Measurements from ENCODE around the gene HIPK2. TPM values are rescaled to one million over a fixed set of nuclear protein-coding genes. Genes with fewer than 3 reads are reported as not detected.

The HIPK2 gene
- total and polyA plus RNA-seq, 12 donors = 19.7 to 203 (median 127) TPM

DNA sequence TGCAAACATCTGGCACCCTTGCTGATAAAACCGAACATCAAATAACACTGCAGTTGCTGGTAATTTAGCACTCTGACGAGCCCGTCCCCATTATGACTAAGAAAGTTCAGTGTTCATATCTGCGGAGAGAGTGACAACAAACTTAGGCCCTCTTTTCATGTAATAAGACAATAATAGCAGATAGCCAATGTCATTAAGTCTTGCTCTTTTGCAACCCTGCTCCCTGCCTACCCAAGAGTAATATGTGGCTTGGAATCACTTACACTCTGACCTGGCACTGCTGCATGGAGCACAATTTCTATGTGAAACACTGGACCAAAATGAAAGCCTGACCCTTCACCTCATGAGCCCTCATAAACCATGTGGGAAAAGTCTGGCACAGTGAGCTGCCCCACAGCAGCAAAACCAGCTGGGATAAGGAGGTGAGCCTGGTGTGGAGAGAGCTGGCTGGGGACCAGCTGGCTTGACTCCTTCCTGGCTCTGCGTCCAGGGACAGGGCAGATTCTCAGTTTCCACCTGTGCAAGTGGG is 86.5 kb downstream of the HIPK2 start:
- H3K4me3 ChIP-seq = no peak overlapping the region
- peaks cover 0 to 67% (median 0%) of the 10 kb centered on the region in 9 donors for H3K36me3 ChIP-seq
- intact Hi-C loops (cut with DNase I) = no loop called here
- H3K27ac ChIP-seq = peak overlapping the region in 9 of 10 donors; percentile 3 to 57 (median 42)
- peak; percentile 83 to 95 (median 88) for ATAC-seq
- TF ChIP-seq, protein P1, sequence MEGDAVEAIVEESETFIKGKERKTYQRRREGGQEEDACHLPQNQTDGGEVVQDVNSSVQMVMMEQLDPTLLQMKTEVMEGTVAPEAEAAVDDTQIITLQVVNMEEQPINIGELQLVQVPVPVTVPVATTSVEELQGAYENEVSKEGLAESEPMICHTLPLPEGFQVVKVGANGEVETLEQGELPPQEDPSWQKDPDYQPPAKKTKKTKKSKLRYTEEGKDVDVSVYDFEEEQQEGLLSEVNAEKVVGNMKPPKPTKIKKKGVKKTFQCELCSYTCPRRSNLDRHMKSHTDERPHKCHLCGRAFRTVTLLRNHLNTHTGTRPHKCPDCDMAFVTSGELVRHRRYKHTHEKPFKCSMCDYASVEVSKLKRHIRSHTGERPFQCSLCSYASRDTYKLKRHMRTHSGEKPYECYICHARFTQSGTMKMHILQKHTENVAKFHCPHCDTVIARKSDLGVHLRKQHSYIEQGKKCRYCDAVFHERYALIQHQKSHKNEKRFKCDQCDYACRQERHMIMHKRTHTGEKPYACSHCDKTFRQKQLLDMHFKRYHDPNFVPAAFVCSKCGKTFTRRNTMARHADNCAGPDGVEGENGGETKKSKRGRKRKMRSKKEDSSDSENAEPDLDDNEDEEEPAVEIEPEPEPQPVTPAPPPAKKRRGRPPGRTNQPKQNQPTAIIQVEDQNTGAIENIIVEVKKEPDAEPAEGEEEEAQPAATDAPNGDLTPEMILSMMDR (IDR thresholded peaks at IDR 0.05) = no peak
- DNase-seq = peak; percentile 75 to 79
- H3K27me3 ChIP-seq = no peaks in the 10 kb centered on the region
- H3K9me3 ChIP-seq = peaks cover 0 to under 1% (median 0%) of the 10 kb centered on the region in 11 donors
- H3K4me1 ChIP-seq = peaks cover 0 to 71% (median 44%) of the 10 kb centered on the region in 9 donors
- WGBS, 2 donors = 48 to 50% methylated on average over 5 of the region's 5 CpGs

DNA sequence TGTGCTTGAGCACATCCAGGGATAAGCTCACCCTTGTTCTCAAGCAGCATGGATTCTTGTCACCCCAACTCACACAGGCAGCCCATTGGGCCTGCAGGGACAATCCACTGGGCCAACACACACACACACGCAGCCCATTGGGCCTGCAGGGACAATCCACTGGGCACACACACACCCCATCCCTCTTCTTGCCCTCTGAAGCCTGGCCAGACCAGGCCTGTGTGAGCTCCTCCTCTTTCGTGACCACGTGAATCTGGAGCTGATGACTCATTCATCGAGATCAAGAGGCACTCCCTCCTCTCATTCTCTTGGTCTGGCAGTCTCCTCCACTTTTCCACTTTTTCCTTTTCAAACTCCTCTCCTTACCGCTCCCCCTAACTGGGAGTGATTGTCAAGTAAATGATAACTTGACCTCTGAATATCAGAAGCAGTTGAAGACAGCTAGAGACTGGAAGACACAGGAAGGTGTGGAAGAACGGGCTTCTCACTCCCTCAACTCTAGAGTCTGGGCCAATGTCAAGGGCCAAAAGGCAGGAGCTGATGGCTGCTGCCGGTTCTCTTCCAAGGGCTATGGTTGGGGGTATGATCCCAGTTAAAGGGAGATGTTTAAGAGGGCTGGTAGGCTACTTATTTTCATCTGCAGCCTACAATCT is 89.7 kb downstream of the HIPK2 start:
- Histone ChIP-seq H3K4me3 (no peak overlapping the region), H3K9me3 (peaks cover 0 to 11% (median 5%) of the 10 kb centered on the region in 11 donors), H3K27me3 (no peaks in the 10 kb centered on the region), H3K36me3 (peaks cover 0 to 51% (median 0%) of the 10 kb centered on the region in 9 donors), H3K4me1 (peaks cover 7 to 74% (median 49%) of the 10 kb centered on the region in 9 donors), H3K27ac (peak overlapping the region in 2 of 10 donors; percentile 6 to 57)
- 65 to 70% methylated on average over 7 of the region's 7 CpGs for WGBS, 2 donors
- TF ChIP-seq, protein P1 (IDR thresholded peaks at IDR 0.05) = no peak
- DNase-seq (no peak), ATAC-seq (peak in 4 of 8 donors; percentile 22 to 48 (median 30))
- intact Hi-C loops (cut with DNase I) = loop anchor here in 1 of 10 donors (1.0 kb wide), 1 partner anchor 21 kb away; no protein-coding TSS in a partner anchor

DNA sequence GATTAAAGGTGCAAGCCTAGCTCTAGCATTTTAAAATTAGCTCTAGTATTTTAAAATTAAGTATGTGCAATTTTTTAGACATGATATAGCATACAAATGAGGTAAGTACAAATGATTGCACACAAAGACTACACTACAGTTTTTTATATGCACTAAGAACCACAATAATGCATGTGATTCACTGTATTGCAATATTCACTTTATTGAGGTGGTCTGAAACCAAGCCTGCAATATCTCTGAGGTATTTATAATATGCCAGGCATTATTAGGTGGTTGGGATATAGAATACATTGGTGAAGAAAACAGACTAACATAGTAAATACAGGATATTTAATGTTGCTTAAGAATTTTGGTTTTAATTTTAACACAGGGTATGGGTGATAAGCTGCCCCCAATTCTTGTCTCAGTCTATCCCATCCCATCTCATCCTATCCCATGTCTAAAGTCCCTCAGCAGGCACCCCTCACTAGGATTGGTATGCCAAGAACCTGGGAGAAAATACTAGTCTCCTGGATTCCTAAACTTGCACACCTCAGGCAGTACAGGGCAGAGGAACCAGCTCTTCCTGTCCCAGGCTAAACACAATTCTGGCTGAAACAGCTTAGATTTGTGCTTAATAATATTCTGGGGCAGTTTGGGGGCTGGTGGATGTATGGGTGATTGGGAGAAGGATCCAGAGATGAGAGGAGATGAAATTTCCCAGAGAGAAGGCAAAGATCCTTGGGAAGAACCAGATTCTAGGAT is 90.4 kb downstream of the HIPK2 start:
- DNase-seq = no peak
- Histone ChIP-seq H3K4me3 (no peak overlapping the region), H3K27me3 (no peaks in the 10 kb centered on the region), H3K9me3 (peaks cover 0 to 11% (median 5%) of the 10 kb centered on the region in 11 donors), H3K4me1 (peaks cover 13 to 74% (median 51%) of the 10 kb centered on the region in 9 donors), H3K27ac (peak overlapping the region in 1 of 10 donors; percentile 57), H3K36me3 (peaks cover 0 to 51% (median 0%) of the 10 kb centered on the region in 9 donors)
- TF ChIP-seq, protein P1 (IDR thresholded peaks at IDR 0.05) = no peak
- ATAC-seq = no peak
- intact Hi-C loops (cut with DNase I) = no loop called here
